ENCODE data around the gene SPAG16.

GRCh38 chr2:214320211-214320610 is 1035.9 kb downstream of the SPAG16 start:
- TF ChIP-seq CTCF (conservative IDR thresholded peaks at IDR 0.05) (no peak), ZFX (IDR thresholded peaks at IDR 0.05) (no peak)
